HG02981 (cell line): ENCODE results near the gene PLXDC2.

Experiments used
- ATAC-seq: cut with Tn5 transposase; IDR thresholded peaks from one replicate; pipeline ENCODE4 v1.9.1; 2021; ENCODE audit warnings: mild to moderate bottlenecking, moderate library complexity; ENCODE audit not compliant: unreplicated experiment

PLXDC2 gene

DNA sequence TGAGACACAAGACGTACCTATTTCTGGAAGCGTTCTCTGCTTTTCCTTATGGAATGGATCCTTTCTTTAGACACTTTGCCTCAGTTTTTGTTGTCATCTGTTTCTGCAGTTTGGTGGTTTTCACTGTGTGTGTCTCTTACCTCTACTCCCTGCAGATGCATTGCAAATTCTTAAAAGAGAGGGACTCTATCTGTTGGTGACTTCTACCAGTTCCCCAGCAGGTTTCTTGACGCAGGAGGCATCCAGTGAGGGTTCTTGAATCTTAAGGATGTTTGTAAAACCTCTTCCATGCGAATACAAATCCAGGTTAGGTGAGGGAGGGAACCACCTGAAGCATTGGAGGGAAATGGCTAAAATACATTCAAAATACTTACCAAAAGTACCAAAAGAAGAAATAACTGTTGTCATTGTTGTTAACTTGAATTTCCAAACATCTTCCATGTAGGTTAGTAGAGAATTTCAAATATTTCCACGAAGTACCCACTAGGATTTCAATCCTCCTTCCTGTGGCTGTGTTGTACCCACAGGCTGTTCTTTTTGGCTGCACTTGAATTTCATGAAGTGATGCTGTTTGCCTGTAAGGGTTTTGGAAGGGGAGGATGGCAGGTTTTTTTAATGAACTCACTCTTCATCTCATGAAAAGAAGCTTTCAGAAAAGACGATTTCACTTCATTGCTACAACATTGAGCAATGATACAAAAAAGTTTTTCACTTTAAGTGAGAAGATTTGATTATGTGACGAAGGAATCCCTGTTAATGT lies 32.2 kb downstream of the PLXDC2 start:
- ATAC-seq, result no peak

DNA sequence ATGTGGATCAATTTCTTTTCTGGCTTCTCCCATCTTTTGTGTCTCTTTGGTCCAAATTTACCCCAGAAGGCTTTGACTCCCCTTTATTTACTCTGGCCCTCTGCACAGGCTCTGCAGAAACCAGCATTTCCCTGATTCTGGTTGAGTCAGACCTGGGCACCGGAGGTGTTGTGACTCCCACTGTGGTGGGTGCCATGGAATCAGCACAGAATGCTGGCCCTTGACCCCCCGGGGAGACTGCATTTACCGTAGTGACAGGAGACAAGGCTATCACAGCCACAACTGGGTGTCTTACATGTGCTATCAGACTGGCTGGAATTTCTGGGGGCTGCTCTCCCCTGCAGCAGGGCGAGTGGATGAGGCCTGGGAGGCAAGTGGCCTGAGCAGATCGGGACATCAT lies 37.6 kb downstream of the PLXDC2 start:
- ATAC-seq, result no peak

DNA sequence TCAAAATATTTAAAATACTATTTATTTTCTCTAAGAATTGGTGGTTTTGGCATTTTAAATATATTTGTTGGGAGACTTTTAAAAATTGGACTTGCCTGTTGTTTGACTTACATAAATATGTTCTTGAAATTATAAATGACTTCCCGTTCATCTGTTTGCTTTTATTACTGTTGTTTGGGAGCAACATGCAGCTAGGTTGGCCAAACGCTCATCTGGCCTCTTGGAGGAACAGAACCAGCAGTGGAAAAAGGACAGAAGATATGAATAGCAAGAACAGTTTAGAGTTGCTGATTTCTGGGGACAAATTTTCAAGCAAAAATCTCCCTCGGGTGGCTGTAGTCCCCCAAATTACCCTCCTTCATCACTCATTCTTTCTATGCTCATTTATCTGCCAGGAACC lies 41.6 kb downstream of the PLXDC2 start:
- ATAC-seq, result no peak

DNA sequence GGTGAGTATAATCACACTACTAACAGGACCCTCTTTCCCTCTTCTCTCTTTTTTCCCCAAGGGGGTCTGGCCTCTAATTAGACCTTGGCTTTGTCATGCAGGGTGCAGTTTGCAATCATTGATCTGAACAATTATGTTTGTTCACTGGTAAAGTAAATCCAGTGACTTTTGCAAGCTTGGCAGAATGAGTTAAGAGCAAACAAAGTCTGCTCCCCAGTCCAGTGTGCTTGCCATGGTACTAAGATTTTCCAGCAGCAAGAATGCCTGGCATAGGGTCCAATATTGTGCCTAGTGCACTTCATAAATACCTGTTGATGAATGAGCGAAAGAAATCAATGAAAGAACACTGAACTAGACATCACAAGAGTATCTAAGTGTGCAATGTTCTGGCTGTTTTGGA lies 43.9 kb downstream of the PLXDC2 start:
- no peak for ATAC-seq

DNA sequence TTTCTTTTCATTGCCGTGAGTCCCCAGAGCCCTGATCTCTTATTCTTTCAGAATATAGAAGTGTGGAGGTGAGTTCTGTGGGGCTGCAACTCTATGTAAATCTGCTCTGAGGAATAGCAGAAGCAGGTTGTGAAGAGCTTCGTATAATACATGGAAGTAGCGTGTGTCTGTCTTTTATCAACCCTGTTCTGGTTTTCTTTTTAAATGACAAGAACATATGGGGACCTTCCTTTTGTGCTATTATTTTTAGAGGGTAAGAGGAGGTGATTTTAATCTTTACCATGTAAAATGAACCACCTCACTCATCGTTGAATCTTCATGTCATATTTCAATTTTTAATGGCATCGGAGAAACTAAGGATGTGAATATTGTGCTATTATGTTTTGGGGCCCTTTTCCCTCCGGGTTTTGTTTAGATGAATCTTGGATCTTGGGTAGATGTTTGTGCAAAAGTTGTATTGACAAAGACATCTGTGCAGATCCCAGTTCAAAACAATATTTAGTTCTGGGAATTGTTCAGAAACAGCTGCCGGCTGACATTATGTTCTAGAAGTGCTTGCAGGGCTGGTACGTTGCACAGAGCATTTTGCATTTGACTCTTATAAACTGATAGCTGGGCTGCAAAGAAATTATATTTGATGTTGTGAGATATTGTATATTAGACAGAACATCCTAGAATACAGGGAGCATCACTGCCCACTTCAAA lies 46.7 kb downstream of the PLXDC2 start:
- no peak for ATAC-seq

DNA sequence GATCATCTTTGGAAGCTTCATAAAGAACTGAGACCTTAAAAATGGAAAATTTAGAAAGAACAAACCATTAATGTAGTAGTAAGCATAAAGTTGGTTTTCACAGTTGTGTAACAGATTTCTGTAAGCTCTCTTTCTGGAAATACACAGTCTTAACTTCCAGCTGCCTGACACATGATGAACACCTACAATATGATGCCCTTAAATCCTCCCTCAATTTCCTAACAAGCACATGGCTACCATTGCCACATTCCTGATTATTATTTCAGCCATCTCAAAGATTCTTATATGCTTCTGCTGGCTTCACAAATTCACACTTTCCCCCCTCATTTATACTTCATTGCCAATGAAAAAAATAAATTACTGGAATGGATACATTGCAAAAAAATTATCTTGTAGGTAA lies 49.4 kb downstream of the PLXDC2 start:
- no peak for ATAC-seq

DNA sequence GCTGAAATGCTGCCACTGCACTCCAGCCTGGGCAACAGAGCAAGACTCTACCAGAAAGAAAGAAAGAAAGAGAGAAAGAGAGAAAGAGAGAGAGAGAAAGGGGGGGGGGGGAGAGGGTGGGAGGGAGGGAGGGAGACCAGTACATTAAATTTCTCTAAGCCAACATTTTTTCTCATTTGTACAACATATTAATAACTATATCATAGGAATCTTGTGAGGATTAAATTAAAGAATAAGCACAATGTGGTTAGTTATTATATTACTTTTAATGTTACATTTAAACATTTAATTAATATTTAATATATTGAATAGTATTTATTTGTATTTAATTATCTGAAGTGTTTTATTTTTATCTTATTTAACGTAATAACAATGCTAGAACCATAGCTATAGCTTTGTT lies 53.1 kb downstream of the PLXDC2 start:
- ATAC-seq, result no peak

DNA sequence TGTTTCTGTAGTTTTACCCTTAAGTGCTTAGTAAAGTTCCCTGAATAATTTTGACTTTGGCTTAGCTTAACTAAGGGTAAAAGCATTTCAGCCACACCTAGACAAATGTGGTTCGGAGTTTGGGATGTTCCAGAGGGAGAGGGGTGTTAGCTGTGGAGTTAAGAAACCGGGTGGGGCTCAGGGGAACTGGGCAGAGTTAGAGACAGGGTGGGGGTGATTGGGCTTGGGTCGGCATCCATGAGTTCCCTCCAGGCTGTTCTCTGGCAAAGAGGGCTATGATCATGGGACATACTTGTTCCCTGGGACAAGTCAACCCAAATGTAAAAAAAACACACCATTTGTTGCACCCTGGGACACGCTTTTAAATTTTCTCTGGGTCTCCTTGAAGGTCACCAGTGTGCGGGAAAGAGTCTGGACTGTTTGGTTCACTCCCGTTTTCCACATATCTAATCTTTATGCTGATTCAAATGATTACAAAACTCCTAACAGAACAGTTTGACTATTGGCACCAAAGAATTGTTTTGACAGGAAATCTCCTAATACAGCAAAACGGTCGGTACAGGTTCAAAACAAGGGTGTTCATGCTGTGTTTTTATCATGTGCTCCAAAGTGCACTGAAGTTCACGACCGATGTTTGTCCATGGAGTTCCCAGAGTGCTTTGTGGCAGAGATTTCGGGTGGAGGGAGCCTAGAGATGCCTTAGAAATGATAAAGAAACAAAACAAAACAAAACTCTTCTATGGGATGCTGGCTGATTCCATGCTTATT lies 56.5 kb downstream of the PLXDC2 start:
- ATAC-seq, result no peak

DNA sequence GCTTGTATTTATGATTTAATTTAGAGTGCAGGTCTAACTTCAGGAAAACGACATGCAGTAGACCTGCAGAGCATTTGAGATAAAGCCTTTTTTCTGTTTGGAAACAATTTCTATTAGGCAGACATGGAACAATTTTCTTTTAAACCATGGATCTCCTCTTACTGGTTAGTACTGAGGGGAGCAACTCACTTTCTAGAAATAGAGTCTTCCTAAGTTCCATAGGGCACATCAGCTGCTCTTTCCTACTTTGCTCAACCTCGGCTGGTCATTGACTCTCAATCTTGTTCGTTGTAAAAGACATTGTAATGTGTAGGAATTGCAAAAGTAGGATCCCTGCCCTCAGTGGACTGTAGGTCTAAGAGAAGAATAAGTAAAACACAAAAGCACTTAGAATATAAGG lies 58.0 kb downstream of the PLXDC2 start:
- ATAC-seq, result no peak

DNA sequence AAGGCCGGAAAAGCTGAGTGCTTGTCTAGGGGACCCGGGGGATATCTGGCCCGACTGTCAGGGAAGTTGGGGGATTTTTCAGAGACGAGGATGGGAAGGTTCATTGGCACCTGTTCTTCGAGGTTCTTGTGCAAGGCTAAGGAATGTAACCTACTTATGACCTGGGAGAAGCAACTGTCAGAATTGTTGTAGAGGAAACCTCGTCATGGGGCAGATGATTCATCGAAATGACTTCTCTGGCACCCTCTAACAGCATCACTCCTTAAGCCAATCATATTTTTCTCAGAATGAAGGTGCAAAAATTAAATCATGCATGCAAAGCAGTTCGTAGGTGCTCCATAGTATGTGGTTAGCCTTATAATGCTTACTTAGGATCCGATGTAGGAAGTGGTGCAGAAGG lies 58.6 kb downstream of the PLXDC2 start:
- ATAC-seq, result no peak

DNA sequence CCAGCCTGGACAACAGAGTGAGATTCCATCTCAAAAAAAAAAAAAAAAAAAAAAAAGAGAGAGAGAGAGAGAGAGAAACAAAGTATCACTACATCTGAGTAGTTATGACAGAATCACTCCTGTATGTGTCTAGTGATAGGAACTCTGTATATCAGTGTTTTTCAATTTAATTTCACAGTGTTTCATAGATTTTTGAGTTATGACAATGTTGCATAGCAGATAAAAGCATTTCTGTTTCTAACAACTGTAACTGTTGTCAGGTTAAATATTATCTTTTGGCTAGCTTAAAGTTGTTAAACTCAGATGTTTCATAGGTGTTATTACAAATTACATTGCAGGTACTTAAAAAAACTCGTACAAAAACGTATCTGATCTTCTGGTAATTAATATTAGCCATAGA lies 60.3 kb downstream of the PLXDC2 start:
- ATAC-seq, result no peak

DNA sequence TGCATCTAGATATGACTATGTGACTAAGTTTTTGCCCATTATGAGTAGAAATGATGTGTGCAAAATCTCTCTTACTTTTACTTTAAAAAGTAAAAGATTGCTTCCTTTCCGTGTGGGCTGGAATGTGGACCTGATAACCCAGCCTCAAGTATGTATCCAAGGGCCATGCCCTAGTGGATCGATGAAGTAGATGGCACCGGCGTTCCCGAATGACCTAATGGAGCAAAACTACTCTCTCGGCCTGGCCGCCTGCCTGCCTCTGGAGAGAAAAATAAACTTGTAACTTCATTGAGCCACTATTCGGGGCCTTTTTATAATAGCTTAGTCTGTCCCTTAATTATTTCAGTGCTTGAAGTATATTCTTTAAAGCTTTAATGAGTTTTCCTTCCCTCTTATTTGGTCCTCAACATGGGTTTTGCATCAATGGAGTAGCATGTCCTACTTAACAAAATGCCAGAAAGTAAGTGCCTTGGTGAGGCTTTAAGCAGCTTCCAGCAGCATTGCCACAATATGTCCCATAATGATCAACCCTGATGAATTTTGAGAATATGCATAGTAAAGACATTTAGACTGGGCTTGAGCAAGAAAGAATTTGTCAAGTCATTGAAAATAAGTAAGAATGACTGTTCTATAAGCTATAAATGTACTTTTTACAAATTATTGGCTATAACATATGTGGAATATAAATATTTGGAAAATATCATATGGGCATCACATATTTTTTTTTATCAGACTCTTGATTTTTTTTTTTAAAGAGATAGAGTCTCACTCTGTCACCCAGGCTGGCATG lies 61.4 kb downstream of the PLXDC2 start:
- ATAC-seq, result no peak

DNA sequence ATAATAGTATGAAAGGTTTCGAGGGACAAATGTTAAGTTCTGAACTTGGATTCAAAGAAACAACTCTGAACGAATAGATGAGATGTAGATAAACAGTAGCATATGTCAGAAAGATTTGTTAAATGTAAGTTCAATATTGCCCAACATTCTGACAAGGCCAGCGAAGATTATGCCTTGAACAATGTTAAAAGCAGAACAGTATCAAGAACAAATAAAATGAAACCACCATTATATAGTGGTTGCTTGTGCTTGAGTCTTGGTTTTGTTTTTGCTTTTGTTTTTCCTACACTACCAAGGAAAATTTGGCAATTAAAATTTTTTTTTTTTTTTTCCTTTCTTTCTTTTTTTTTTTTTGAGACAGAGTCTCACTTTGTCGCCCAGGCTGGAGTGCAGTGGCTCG lies 66.4 kb downstream of the PLXDC2 start:
- ATAC-seq, result no peak

DNA sequence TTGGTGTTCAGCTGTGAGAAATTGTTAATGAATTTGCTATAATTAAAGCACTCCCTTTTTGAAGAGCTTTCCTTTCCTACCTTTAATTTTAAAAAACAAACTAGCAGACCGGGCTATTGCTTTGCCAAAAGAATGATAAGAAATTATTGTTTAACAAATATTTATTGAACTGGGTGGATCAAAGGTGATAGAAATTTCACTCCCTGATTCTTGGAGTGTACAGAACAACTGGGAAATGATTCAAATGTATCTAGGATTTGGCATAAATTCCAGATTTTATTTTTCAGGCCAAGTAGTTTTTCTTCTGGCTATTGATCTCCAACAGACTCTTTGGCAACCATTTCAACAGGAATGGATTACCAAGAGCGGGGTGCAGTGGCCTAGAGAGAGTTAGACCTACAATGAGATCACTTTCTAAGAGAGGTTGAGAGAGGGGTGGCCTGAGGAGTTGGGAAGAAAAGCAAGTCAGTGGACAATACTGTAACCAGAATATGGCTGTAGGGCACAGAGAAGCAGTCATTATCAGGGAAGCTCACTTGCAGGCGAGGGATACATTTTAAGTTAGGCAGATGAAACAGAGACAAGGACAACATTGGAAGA lies 71.9 kb downstream of the PLXDC2 start:
- no peak for ATAC-seq

DNA sequence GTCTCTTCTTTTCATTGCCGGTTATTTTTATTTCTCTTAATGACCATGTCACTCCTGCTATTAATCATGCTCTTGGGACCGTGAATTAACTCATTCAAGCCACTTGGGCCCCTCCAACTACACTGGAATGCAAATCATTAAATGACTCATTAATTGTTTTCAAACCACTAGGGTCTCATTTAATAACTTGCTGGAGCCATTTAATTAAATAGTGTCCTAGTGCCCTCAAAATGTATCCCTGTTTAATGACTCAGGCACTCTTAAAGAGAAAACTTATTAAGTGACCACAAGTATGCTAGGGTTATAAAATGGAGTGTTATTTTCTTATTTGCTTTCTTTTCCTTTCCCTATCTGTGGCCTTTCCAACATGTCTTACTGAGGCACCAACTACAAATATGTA lies 73.0 kb downstream of the PLXDC2 start:
- ATAC-seq, result no peak

DNA sequence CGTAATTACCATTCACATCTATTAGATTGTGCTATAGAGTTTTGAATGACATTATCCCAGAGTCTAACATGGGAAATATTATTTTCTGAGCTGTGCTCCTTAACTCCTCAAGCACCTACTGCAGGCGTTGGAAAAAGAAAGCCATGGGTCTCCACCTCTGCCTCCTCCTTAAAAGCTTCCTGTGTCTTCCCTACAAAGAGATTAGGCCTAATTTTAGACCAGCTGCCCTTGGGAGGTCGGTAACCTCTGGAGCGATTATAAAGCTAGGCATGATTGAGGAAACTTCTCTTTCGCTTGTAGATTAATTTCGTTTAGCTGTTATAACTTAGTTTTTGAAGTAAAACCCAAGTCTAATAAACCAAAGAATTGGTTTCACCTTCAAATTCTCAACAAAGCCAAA lies 75.2 kb downstream of the PLXDC2 start:
- ATAC-seq, result no peak

DNA sequence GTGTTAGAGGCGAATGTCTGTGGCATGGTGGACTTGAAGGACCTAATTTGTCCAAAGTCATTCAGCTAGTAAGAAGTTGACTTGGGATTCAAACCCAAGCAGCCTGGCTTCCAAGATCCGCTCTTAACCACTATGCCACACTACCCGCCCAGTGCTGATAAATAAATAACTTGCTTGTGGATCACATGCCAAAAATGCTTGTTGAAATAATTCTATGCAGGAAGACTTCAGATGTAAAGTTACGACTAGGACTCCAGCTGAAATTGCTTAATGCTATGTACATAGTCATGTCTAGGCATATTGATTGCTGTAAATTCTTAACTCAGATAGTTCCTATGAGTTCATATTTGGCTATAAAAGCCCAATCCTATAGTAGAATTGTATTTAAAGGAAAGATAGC lies 76.0 kb downstream of the PLXDC2 start:
- no peak for ATAC-seq

DNA sequence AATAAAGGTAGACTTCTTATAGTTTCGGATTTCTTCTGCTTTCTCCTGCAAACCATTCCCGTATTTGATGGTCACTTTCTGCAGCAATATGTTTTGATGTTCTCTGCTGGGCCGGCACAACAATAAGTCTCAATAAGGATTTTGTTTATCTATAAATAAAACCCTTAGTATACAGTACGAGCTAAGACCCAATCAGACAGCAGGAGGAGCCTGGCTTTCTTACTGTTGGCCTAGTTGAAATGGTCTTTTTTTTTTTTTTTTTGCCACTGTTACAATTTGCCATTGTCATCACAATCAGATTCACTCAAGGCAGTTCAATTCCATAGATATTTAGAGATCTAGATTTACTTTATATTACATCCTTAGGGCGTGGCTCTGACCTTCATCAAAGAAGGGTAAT lies 76.4 kb downstream of the PLXDC2 start:
- no peak for ATAC-seq

DNA sequence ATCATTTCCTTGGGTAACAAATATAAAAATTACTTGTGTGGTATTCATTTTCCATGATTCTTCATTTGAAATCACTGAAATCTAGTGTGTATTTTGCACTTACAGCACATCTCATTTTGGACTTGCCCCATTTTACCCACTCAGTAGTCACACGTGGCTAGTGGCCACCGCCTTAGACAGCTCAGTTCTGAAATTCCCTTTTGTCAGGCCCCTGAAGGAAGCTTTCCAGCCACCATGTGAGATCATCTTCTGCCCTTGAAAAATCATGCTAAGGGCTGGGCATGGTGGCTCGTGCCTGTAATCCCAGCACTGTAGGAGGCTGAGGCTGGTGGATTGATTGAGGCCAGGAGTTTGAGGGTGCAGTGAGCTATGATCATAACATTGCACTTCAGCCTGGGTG lies 79.3 kb downstream of the PLXDC2 start:
- ATAC-seq, result no peak

DNA sequence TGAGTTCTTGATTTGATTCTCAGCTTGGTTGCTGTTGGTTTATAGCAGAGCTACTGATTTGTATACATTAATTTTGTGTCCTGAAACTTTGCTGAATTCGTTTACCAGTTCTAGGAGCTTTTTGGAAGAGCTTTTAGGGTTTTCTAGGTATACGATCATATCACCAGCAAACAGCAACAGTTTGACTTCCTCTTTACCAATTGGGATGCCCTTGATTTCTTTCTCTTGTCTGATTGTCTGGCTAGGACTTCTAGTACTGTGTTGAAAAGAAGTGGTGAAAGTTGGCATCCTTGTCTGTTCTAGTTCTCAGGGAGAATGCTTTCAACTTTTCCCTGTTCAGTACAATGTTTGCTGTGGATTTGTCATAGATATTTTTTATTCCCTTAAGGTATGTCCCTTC lies 86.2 kb downstream of the PLXDC2 start:
- no peak for ATAC-seq

DNA sequence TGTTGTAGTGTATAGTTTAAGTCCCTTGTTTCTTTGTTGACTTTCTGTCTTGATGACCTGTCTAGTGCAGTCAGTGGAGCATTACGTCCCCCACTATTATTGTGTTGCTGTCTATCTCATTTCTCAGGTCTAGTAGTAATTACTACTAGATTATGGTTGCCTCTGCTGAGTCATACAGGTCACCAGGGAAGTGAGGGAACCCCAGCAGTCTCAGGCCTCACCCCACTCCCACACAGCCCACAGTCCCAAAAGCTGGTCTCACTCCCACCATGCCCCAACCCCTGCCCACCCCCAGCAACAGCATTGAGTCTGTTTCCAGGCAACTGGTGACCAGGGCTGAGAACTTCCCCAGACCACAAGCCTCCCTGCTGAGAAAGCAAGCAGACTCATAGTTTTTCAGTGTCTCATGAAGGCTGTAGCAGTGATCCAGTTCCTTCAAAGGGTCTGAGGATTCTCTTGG lies 88.0 kb downstream of the PLXDC2 start:
- ATAC-seq, result peak; percentile 97
